ENCODE data around the gene CHST4. TPM values are rescaled to one million over a fixed set of nuclear protein-coding genes. Genes with fewer than 3 reads are reported as not detected.

CHST4 gene
- total and polyA plus RNA-seq, 4 donors = 0.88 TPM; not detected in 3

DNA sequence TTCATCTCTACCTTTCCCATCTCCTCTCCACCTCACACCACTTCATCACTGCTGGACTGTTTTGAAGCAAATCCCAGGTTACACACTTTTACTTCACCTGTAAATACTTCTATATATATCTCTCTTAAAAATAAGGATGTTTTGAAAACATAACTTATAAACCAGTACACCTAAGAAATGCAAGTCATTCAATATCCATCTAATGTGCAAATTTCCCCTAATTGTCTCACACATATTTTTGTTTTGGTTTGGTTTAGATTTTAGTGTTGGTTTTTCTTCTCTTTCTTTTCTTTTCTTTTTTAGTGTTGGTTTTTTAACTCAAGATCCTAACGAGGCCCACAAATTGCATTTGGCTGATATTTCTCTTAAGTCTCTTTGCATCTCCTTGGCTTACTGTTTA is 19.2 kb upstream of the CHST4 start:
- H3K27ac ChIP-seq (ENCODE audit: low read depth in 1 of 2, low read length in 2 of 2) = no peak overlapping the region
- WGBS, 2 donors = 41 to 49% methylated on average over 1 of the region's 1 CpG
- no peaks in the 10 kb centered on the region for H3K27me3 ChIP-seq (ENCODE audit: control insufficient read depth in 1 of 2, insufficient read depth in 2 of 2, low read length in 1 of 2)
- peaks cover 2% of the 10 kb centered on the region for H3K9me3 ChIP-seq (ENCODE audit: control insufficient read depth, low read length)
- ATAC-seq (ENCODE audit: low FRiP score) (no peak), DNase-seq (no peak)
- H3K4me1 ChIP-seq (ENCODE audit: control insufficient read depth in 1 of 2, insufficient read depth in 2 of 2, low read length in 2 of 2) = no peaks in the 10 kb centered on the region
- H3K4me3 ChIP-seq (ENCODE audit: low read length in 2 of 2) = no peak overlapping the region
- no peaks in the 10 kb centered on the region for H3K36me3 ChIP-seq (ENCODE audit: control insufficient read depth in 1 of 2, insufficient read depth in 2 of 2, low read length in 1 of 2)
- intact Hi-C loops (cut with DNase I) = no loop called here

DNA sequence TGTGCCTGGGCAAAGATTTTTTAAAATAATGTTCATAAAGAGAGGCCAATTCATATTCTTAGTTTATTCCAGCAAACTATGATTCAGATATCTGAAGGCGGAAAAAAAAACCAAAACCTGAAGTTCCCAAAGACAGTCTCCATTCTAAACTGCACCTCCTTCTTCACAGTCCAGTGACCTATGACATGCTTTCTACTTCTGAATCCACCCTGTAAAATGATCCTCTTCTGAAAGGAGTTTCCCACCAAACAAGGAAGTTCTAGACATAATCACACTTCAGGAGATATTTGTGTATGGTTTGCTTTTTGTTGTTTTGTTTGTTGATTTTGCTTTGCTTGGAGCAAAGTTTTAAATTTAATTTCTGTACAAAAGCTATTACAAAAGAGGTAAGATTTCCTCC is 12.9 kb upstream of the CHST4 start:
- no peaks in the 10 kb centered on the region for H3K36me3 ChIP-seq (ENCODE audit: control insufficient read depth in 1 of 2, insufficient read depth in 2 of 2, low read length in 1 of 2)
- H3K9me3 ChIP-seq (ENCODE audit: control insufficient read depth, low read length) = peaks cover 2% of the 10 kb centered on the region
- ATAC-seq (ENCODE audit: low FRiP score) = no peak
- H3K27me3 ChIP-seq (ENCODE audit: control insufficient read depth in 1 of 2, insufficient read depth in 2 of 2, low read length in 1 of 2) = no peaks in the 10 kb centered on the region
- no peaks in the 10 kb centered on the region for H3K4me1 ChIP-seq (ENCODE audit: control insufficient read depth in 1 of 2, insufficient read depth in 2 of 2, low read length in 2 of 2)
- intact Hi-C loops (cut with DNase I) = no loop called here
- 63 to 76% methylated on average over 1 of the region's 1 CpG for WGBS, 2 donors
- H3K27ac ChIP-seq (ENCODE audit: low read depth in 1 of 2, low read length in 2 of 2) = no peak overlapping the region
- H3K4me3 ChIP-seq (ENCODE audit: low read length in 2 of 2) = no peak overlapping the region
- no peak for DNase-seq

DNA sequence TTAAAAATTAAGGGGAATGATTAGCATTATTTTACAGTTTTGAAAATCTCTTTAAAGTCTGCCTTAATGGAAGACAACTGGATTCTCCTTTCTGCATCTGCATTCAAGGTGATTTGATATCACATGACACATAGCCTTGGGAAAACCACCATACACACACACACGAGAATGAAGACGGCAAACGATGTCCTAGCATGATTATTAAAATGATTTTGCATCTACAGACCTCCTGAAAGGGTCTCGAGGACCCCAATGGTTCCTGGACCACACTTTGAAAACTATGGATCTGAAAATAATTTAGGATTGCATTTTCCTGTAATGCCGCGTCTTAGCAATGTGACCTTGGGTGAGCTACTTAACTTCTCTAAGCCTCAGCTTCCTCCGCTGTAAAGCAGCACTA is 11.8 kb upstream of the CHST4 start:
- Histone ChIP-seq H3K9me3 (ENCODE audit: control insufficient read depth, low read length) (peaks cover 2% of the 10 kb centered on the region), H3K27me3 (ENCODE audit: control insufficient read depth in 1 of 2, insufficient read depth in 2 of 2, low read length in 1 of 2) (no peaks in the 10 kb centered on the region), H3K27ac (ENCODE audit: low read depth in 1 of 2, low read length in 2 of 2) (no peak overlapping the region), H3K4me1 (ENCODE audit: control insufficient read depth in 1 of 2, insufficient read depth in 2 of 2, low read length in 2 of 2) (no peaks in the 10 kb centered on the region), H3K36me3 (ENCODE audit: control insufficient read depth in 1 of 2, insufficient read depth in 2 of 2, low read length in 1 of 2) (no peaks in the 10 kb centered on the region), H3K4me3 (ENCODE audit: low read length in 2 of 2) (no peak overlapping the region)
- no peak for DNase-seq
- intact Hi-C loops (cut with DNase I) = no loop called here
- WGBS, 2 donors = 82% methylated on average over 7 of the region's 7 CpGs
- ATAC-seq (ENCODE audit: low FRiP score) = no peak

DNA sequence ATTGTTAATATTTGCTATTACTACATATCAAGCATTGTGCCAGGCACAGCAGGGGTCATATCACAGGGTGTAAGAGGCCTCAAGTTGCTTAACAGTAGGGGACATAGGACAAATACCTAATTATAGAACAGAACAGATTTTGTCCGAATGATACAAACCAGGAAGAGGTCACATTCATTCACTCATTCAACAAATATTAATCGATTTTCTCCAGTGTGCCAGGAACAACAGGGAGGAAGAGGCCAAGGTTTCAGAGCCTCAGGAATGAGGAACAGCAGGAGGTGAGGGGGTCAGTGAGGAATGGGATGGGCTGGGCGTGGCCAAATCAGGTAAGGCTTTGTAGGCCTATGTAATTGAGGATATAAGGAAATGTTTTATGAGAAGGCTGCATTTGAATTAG is 11.2 kb upstream of the CHST4 start:
- no peaks in the 10 kb centered on the region for H3K27me3 ChIP-seq (ENCODE audit: control insufficient read depth in 1 of 2, insufficient read depth in 2 of 2, low read length in 1 of 2)
- DNase-seq = no peak
- peaks cover 2% of the 10 kb centered on the region for H3K9me3 ChIP-seq (ENCODE audit: control insufficient read depth, low read length)
- ATAC-seq (ENCODE audit: low FRiP score) = no peak
- no peak overlapping the region for H3K27ac ChIP-seq (ENCODE audit: low read depth in 1 of 2, low read length in 2 of 2)
- H3K36me3 ChIP-seq (ENCODE audit: control insufficient read depth in 1 of 2, insufficient read depth in 2 of 2, low read length in 1 of 2) = no peaks in the 10 kb centered on the region
- no peak overlapping the region for H3K4me3 ChIP-seq (ENCODE audit: low read length in 2 of 2)
- intact Hi-C loops (cut with DNase I) = no loop called here
- 64 to 69% methylated on average over 3 of the region's 3 CpGs for WGBS, 2 donors
- H3K4me1 ChIP-seq (ENCODE audit: control insufficient read depth in 1 of 2, insufficient read depth in 2 of 2, low read length in 2 of 2) = no peaks in the 10 kb centered on the region

DNA sequence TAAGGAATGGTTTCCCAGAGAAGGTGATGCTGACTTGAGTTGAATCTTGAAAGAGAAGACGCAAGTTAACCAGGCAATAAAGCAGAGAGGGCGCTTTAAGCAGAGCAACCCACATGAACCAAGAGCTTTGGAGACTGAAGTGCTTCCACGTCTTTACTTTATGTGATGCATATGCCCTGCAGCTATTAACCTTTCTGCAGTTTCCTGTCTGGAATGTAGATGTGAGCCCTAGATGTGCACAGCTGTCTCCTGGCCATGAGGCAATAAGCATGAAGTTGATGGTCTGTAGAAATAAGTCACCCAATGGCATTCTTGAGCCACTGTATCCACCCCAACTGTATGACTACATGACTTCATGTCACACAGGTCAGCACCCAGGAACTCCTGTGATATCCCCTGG is 5.7 kb upstream of the CHST4 start:
- Histone ChIP-seq H3K4me3 (ENCODE audit: low read length in 2 of 2) (no peak overlapping the region), H3K36me3 (ENCODE audit: control insufficient read depth in 1 of 2, insufficient read depth in 2 of 2, low read length in 1 of 2) (no peaks in the 10 kb centered on the region), H3K27ac (ENCODE audit: low read depth in 1 of 2, low read length in 2 of 2) (no peak overlapping the region), H3K4me1 (ENCODE audit: control insufficient read depth in 1 of 2, insufficient read depth in 2 of 2, low read length in 2 of 2) (no peaks in the 10 kb centered on the region), H3K9me3 (ENCODE audit: control insufficient read depth, low read length) (no peaks in the 10 kb centered on the region), H3K27me3 (ENCODE audit: control insufficient read depth in 1 of 2, insufficient read depth in 2 of 2, low read length in 1 of 2) (no peaks in the 10 kb centered on the region)
- WGBS, 2 donors = 68 to 70% methylated on average over 3 of the region's 3 CpGs
- DNase-seq = no peak
- no peak for ATAC-seq (ENCODE audit: low FRiP score)
- intact Hi-C loops (cut with DNase I) = no loop called here

DNA sequence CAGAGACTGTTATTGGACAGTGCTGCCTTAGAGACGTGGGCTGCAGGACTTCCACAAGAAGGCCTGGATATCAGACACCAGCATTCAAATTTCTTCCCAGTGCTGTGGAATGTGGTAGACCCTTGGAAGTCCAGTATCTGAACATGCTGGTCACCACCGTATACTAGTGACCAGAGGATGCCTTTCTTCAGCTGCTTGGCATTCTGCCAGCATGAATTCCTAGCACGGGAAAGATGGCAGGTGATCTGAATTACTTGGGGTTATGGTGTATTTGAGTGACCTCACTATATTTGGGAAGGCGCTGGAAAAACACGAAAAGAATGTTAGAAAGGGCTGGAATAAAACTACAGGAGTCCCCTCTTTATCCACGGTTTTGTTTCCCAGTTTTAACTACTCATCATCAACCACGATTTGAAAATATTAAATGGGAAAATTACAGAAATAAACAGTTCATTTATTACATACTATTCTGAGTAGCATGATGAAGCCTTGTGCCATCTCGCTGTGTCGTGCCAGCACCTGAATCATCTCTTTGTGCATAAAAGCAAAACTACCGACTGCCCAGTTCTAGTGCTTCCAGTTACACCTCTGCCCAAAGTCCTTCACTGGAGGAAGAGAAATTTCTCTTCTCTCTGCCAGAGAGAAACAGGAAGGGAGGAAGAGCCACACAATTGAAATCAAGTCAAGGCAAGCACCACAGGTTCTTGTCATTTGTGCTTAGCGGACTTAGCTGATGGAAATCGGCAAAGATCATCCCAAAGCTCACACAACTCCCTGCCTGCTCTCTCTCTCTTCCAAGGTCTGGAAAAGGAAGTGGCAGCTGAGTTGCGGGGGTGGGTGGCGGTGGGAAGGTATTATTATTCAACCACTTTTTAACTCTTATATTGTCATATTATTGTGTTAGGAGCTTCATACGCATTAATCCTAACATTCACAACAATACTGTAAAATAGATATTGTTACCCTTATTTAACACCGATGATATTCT is 1.4 kb upstream of the CHST4 start:
- ATAC-seq (ENCODE audit: low FRiP score) = no peak
- H3K4me1 ChIP-seq (ENCODE audit: control insufficient read depth in 1 of 2, insufficient read depth in 2 of 2, low read length in 2 of 2) = no peaks in the 10 kb centered on the region
- WGBS, 2 donors = 39 to 42% methylated on average over 16 of the region's 16 CpGs

DNA sequence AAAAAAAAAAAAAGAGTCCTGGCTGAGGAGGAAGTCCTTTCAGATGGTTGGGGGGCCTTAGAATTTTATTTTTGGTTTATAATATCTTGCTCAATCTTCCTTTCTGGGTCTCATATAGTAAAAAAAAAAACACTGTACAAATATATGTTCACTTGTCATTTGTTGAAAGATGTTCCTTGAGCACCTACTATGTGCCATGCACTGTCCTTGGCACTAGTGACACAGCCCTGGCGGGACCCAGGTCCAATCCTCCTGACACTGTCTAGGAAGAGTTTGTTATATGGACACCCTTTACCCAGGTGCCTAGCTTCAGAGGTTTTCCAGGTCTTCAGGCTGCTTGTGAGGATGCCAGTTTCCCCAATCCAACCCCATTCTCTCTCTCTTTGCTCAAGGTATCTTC is 2.0 kb downstream of the CHST4 start:
- no peaks in the 10 kb centered on the region for H3K9me3 ChIP-seq (ENCODE audit: control insufficient read depth, low read length)
- no peak overlapping the region for H3K4me3 ChIP-seq (ENCODE audit: low read length in 2 of 2)
- no peak overlapping the region for H3K27ac ChIP-seq (ENCODE audit: low read depth in 1 of 2, low read length in 2 of 2)
- no peak for ATAC-seq (ENCODE audit: low FRiP score)
- H3K36me3 ChIP-seq (ENCODE audit: control insufficient read depth in 1 of 2, insufficient read depth in 2 of 2, low read length in 1 of 2) = no peaks in the 10 kb centered on the region
- intact Hi-C loops (cut with DNase I) = no loop called here
- 74 to 80% methylated on average over 1 of the region's 1 CpG for WGBS, 2 donors
- H3K27me3 ChIP-seq (ENCODE audit: control insufficient read depth in 1 of 2, insufficient read depth in 2 of 2, low read length in 1 of 2) = no peaks in the 10 kb centered on the region
- H3K4me1 ChIP-seq (ENCODE audit: control insufficient read depth in 1 of 2, insufficient read depth in 2 of 2, low read length in 2 of 2) = no peaks in the 10 kb centered on the region
- DNase-seq = no peak

More for the DNA sequence above, 1.4 kb upstream of the CHST4 start:
- Histone ChIP-seq H3K27me3 (ENCODE audit: control insufficient read depth in 1 of 2, insufficient read depth in 2 of 2, low read length in 1 of 2) (no peaks in the 10 kb centered on the region), H3K4me3 (ENCODE audit: low read length in 2 of 2) (no peak overlapping the region), H3K27ac (ENCODE audit: low read depth in 1 of 2, low read length in 2 of 2) (no peak overlapping the region), H3K36me3 (ENCODE audit: control insufficient read depth in 1 of 2, insufficient read depth in 2 of 2, low read length in 1 of 2) (no peaks in the 10 kb centered on the region), H3K9me3 (ENCODE audit: control insufficient read depth, low read length) (no peaks in the 10 kb centered on the region)
- no peak for DNase-seq
- intact Hi-C loops (cut with DNase I) = no loop called here

DNA sequence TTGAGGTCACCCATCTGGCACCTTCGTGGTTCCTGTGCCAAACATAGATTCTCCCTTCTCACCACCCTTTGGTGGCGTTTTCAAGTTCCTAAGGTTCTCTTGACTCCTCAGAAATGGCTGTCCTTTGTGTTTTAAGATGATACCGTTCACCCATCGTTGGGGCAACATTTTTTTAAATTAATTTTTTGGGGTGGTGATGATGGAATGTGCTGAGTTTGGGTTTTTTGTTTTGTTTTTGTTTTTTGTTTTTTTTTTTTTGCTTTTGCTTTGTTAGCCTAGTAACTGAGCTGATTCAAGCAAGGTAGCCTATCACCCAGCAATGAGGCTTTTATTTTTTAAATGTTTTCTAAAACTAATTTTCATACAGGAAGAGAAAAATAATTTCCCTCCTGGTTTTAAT is 2.6 kb downstream of the CHST4 start:
- no peaks in the 10 kb centered on the region for H3K9me3 ChIP-seq (ENCODE audit: control insufficient read depth, low read length)
- no peak for ATAC-seq (ENCODE audit: low FRiP score)
- no peak overlapping the region for H3K4me3 ChIP-seq (ENCODE audit: low read length in 2 of 2)
- intact Hi-C loops (cut with DNase I) = no loop called here
- no peak for DNase-seq
- no peaks in the 10 kb centered on the region for H3K36me3 ChIP-seq (ENCODE audit: control insufficient read depth in 1 of 2, insufficient read depth in 2 of 2, low read length in 1 of 2)
- no peaks in the 10 kb centered on the region for H3K27me3 ChIP-seq (ENCODE audit: control insufficient read depth in 1 of 2, insufficient read depth in 2 of 2, low read length in 1 of 2)
- H3K27ac ChIP-seq (ENCODE audit: low read depth in 1 of 2, low read length in 2 of 2) = no peak overlapping the region
- 69 to 78% methylated on average over 4 of the region's 4 CpGs for WGBS, 2 donors
- no peaks in the 10 kb centered on the region for H3K4me1 ChIP-seq (ENCODE audit: control insufficient read depth in 1 of 2, insufficient read depth in 2 of 2, low read length in 2 of 2)

DNA sequence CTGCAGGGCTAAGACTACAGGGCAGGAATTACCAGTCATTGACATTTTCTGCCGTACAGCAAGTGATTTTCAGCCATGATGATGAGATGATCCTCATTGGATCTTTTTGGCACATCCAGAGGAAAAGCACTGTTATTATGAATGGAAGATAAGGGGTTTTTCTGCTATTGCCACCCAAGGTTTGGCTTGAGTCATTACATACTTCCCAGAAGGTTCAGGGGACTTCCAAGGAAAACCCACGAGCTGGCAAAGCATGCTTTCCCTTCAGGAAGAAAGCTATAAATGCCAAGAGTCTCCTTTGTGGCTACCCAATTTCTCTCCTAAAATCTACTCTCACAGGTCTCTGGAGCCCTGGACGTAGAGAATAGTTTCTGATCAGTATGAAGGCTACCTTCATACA is 6.1 kb downstream of the CHST4 start:
- no peaks in the 10 kb centered on the region for H3K36me3 ChIP-seq (ENCODE audit: control insufficient read depth in 1 of 2, insufficient read depth in 2 of 2, low read length in 1 of 2)
- H3K9me3 ChIP-seq (ENCODE audit: control insufficient read depth, low read length) = no peaks in the 10 kb centered on the region
- H3K4me1 ChIP-seq (ENCODE audit: control insufficient read depth in 1 of 2, insufficient read depth in 2 of 2, low read length in 2 of 2) = no peaks in the 10 kb centered on the region
- 50 to 64% methylated on average over 3 of the region's 3 CpGs for WGBS, 2 donors
- intact Hi-C loops (cut with DNase I) = no loop called here
- no peaks in the 10 kb centered on the region for H3K27me3 ChIP-seq (ENCODE audit: control insufficient read depth in 1 of 2, insufficient read depth in 2 of 2, low read length in 1 of 2)
- no peak for DNase-seq
- H3K27ac ChIP-seq (ENCODE audit: low read depth in 1 of 2, low read length in 2 of 2) = no peak overlapping the region
- H3K4me3 ChIP-seq (ENCODE audit: low read length in 2 of 2) = no peak overlapping the region
- no peak for ATAC-seq (ENCODE audit: low FRiP score)

All from aorta (tissue), 5 donors.